A172 (cell line): Measurements from ENCODE around the gene PSME3IP1. TPM values are rescaled to one million over a fixed set of nuclear protein-coding genes. Genes with fewer than 3 reads are reported as not detected.

Experiments
- DNase-seq: peaks from one replicate; pipeline ENCODE4 v3.0.0-alpha.2; 2015; ENCODE audit warnings: low spot score
- total RNA-seq: library from RNA; depleted of rRNA; stranded (reverse); fragments of >200 nt; shearing (Covaris generic); gene quantifications from 2 replicates; pipeline ENCODE4 v1.2.3, GENCODE V29; 2014

PSME3IP1 gene
- total RNA-seq, 1 experiment from 2014 or later, result 232 TPM

DNA sequence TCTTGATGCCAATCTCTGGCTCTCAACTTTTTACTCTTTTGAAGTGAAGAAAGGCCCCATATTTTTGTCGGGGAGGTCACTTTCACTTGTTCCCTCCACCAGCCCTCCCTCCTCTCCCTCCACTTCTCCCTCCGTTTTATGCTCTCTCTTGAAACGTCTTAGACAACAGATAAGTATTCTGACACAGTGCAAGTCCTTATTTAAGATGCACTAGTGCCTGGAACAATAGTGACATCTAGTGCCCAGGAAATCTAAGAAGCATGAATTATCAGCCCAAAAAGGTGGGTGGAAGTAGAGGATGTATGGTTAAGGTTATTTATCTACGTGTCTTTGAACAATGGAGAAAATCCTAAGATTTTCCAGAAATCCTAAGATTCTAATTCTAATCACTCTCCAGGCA lies 17.9 kb downstream of the PSME3IP1 start:
- peak; percentile 62 for DNase-seq

DNA sequence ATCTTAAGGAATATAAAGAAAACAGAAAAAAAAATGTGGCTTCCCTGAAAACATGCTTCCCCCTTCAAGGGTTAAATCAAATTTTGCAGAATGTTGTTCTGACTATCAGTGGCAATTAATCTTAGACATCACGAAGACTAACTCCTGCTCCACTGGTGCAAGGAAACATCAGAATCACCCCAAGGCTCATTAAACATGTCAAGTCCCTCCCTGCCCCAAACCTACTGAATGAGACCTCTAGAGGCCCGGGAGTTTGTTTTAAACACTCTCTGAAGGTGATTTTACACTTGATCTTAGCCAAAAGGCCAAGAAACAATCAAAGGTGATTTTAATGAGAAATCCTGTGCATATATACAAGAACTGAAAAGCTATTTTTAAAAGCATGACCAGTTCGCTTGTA lies 18.3 kb downstream of the PSME3IP1 start:
- DNase-seq, result no peak

DNA sequence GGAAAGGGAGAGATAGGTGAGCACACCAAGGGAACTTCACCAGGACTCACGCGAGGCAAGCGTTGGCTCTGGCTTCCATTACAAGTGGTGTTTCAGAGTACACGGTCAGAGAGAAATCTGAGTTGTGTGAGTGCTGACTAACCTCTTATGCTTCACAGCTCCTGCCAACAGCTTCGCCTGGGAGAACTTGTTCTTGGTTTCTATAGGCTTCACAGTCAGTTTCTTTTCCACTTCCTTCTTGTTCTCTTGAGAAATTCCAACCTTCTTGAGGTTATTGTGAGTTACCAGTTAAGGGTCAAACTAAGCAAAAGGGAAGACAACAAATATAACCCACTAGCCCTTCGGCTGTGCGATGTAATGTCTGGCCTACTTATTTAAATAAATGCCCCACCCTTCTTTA lies 18.9 kb downstream of the PSME3IP1 start:
- no peak for DNase-seq

DNA sequence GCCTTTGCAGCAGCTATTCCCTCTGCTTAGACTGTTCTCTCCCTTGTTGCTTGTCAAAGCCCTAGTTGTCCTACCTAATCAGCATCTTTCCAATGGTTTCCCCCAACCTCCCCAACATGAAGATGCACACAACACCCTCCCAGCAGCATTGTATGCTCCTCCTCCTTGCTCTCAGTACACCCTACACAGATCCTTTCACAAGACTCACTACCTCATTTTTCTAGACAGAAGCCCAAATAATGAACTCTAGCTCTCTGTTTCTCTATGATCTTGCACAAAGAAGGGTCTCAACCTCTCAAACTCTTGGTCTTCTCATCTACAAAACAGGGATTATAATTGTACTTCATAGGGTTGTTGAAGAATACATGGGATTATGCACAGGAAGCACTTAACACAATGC lies 19.4 kb downstream of the PSME3IP1 start:
- DNase-seq, result no peak

DNA sequence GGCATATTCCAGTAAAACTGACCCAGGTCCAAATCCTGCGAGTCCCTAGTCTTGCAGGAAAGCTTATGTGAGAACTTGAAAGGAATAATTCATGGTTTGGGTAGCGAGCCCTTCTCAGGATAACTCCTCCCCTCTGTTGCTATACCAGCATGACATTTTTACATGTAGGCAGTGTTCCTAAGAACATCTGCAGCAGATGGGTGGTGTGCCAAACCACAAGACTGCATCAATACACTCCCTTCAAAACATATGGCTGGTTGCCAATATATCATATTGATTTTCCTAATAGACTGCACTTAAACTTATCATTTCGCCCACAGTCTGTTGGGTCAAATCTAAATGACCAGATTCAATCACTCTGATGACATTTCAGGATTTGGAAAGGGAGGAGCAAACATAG lies 19.9 kb downstream of the PSME3IP1 start:
- no peak for DNase-seq

DNA sequence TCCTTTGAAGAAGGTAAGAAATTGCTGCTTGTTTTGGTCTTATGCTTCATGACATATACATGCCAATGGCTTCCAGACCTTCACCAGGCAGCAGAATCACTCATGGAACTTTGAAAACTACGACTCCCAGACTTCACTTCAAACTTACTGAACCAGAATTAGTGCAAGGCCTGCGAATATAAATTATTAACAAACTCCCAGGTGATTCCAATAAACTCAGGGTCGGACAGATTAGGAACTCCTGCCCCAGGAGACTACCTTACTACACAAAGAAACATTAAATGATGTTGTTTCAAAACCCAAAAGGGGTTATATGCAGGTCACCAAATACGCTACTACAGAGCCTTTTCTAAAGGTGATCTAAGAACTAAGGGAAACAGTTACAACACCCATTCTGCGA lies 20.4 kb downstream of the PSME3IP1 start:
- DNase-seq, result no peak

DNA sequence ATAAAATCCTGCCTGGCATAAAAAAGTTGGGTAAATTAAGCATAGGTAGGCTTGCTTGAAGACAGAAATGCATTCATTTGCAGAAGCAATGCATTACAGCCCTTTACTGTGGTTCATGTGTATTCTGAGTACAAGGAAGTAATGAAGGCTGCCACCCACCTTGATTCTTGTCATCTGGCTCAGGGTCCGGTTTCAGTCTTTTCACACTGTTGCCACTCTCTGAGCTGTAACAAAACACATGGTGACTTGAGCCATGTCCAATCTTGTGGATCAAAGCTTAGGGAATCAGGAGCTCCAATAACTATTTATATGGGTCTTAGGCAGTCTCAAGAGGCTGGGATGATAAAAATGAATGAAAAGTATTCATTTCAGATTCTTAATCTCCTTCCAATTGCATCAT lies 22.0 kb downstream of the PSME3IP1 start:
- DNase-seq, result no peak

DNA sequence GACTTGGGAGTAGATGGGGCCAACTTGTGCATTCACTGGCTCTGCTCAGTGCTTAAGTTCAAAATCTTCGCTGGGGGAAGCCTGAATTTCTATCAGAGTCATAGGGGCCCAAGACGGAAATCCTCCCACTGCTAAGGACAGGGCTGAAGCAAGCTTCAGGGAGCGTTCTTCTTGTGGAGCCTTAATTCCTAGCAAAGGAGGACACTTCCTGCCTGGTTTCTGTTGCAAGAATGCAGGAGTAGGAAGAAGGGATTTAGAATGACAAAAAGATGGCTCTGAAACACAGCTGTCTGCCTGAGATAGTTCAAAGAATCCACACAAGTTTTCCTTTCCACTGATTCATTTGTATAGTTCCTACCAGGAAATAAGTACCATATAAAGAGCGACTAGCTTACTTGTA lies 26.4 kb downstream of the PSME3IP1 start:
- DNase-seq, result no peak

DNA sequence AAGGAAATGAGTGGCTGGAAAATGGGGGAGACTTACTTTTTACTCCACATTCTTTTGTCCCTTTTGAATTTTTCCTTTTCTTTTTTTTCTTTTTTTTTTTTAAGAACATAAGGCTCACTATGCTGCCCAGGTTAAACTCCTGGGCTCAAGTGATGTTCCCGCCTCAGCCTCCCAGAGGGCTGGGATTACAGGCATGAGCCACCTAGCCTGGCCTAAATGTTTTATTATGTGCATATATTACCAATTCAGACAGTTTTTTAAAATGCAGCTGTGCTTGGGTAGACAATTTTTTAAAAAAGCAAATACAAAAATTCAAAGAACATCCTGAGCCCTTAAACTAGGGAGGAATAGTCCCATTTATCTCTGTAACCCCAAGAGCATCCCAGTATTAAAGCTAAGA lies 28.3 kb downstream of the PSME3IP1 start:
- DNase-seq, result no peak

DNA sequence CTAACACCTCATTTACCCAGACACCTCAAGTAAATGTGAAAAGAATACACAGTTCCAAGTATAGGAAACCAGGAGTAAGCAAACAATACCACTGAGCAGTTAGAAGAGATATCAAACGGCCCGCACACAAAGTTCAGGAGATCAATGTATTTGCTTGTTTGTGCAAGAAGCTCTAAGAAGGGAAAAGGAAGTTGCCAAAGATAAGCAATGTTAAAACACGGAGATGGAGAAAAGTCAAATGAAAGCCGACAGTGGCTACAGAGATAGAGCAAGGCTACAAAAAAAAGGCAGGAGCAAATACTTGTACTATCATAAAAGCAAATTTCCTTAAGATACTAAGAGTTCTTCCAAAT lies 29.5 kb downstream of the PSME3IP1 start:
- DNase-seq, result no peak

DNA sequence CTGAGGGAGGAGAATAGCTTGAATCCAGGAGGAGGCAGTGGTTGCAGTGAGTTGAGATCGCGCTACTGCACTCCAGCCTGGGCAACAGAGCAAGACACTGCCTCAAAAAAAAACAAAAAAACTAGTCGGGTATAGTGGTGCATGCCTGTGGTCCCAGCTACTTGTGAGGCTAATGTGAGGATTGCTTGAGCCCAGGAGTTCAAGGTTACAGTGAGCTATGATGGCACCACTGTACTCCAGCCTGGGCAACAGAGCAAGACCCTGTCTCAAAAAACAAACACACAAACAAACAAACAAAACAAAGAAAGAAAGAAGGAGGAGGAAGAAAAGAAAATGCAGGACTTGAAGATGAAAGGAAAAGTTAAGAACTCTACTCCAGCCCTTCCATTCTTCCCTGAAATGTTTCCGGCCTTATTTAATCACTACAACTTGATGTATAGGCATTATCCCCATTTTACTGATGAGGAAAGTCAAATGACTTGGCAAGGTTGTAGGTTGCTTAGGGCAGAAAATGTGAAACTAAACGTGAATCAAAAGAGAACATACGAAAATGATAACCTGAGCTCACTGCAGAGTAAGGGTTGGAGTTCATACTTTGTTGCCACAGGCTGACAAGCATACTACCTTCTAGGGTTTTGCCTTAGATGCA lies 30.0 kb downstream of the PSME3IP1 start:
- DNase-seq, result no peak

DNA sequence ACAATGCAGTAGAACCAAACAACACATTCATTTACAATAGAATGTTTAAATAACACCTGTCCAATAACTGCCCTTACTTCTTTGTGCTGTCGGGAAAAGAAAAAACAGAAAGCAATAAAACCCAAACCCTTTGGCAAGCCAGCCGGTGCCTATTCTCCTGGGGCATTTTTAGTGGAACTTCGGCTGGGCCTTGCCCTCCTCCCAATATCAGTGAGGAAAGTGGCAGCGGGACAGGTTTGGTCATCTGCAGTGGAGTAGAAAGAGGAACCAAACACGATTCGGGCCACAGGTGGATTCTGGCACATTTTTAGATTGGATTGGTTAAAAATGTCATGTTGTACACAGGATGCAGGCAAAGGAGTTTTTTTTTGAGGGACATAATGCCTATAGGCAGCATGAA lies 32.0 kb downstream of the PSME3IP1 start:
- DNase-seq, result no peak

DNA sequence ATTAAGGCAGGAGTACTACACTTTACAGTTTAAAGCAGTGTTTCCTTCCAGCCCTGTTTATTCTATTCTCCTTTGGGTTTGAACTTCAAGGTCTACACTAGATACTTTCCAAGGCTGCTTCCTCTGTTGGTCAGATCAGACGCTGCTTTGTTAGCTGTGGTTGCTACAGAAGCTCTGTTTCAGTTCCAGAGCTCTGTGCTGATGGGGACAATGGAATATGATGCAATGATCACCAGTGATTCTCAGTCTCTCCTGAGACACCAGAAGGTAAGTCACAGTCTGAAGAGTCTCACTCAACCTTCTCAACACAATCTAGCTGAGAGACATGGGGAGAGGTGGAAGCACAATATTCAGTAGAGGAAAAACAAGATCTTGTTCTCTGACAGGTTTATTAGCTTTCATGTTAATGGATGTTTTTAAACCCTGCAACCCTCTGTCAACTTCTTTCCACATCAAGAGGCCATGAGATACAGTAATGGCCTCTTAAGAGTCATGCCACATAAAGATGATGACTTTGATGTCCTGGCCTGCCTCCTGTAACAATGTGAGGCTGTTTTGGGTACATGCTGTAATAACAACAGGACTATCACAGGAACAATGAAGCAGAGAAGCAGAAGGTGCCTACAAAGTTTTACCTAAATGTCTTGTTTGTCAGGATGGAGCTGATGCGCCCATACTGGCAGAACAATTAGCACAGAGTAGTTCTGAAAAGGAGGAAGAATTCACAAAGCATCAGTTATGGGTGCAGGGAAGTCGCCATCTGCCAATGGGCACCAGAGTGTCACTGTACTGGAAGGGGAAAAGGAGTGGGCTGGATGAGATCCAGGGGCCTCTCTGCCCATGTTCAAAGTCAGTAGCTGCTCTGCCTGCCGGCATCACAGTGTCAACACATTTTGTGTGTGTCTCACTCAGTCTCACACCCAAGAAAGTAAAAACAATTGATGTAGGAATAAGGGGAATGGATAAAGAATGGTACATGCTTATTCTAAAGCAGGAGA lies 33.4 kb downstream of the PSME3IP1 start:
- DNase-seq, result no peak

DNA sequence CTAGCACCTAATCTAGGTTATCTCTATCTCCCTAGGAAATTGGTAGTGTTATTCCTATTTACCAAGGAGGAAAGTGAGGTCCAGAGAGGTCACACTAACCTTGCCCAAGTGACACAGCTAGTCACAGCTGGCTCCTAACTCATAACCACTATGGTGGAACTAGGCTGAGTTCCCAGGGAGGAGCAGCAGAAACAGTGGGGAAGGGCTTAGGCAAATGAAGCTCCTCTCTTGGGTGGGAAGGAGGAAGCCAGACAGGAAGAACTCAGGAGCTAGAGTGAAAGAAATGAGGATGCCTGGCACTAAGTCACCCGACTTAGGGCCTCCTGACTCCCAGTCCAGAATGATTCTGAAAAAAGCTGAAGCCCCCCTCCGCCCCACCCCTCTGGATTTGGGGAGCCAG lies 34.5 kb downstream of the PSME3IP1 start:
- DNase-seq, result no peak

DNA sequence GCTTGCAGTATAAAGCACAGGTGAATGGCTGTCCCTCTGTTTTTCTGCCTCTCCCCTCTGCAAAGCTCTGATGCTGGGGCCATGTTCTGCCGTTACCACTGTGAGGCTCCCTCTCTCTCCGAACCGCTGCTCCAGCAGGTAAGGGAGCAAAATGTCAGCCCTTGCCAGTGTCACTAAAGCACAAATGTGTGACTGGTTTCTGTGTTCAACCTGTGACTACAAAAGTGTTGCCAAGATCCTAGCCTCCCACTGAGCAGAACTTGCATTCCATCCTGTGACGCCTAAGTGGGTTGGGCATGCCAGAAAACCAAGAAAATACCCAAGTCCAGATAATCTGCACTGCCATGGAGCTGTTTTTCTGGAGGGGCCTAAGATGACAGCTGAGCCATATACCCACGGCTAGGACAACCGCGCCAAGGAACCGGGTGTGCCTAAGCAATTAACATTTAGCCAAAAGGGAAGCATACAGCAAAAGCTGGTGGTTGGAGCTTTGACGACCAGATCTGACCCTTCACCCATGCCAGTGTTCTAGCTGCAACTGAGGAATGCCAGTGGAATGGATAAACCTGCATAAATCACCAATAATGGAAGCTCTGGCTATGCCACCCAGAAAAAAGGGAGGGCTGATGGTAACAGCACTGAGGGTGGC lies 35.0 kb downstream of the PSME3IP1 start:
- DNase-seq, result peak; percentile 55

DNA sequence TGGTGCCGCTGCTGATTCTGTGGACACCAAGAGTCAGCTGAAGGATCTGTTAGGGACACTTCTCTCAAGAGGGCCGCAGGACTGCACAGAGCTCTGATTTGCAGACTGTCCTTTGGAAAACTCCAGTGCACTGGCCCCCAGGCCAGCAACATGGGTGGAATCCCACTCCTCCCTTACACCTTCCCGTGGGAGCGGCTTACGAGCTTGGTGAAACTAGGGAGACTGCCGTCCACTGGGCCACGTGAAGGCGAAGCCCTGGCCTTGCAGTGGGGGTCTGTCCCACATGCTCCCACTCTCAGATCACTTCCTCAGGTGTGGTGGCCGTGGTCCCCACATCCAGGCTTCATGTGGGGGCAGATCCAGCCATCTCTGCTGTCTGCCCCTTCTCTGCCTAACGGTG lies 36.4 kb downstream of the PSME3IP1 start:
- DNase-seq, result no peak

DNA sequence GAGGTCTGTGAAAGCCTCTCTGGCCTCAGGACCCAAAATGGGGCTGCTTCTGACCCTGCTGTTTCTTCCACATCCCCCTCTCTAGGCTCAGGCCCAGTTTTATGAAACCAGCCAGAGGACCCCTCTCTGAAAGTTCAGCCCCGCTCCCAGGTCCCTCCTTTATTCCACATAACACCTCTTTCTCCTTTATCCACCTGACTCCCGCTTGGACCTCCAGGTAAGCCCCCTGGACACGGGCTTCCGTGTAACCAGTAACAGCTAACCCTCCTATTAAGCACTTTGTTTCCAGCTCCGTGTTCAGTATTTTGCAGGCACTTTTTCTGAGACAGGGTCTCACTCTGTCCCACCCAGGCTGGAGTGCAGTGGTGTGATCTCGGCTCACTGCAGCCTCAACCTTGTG lies 37.4 kb downstream of the PSME3IP1 start:
- DNase-seq, result no peak

DNA sequence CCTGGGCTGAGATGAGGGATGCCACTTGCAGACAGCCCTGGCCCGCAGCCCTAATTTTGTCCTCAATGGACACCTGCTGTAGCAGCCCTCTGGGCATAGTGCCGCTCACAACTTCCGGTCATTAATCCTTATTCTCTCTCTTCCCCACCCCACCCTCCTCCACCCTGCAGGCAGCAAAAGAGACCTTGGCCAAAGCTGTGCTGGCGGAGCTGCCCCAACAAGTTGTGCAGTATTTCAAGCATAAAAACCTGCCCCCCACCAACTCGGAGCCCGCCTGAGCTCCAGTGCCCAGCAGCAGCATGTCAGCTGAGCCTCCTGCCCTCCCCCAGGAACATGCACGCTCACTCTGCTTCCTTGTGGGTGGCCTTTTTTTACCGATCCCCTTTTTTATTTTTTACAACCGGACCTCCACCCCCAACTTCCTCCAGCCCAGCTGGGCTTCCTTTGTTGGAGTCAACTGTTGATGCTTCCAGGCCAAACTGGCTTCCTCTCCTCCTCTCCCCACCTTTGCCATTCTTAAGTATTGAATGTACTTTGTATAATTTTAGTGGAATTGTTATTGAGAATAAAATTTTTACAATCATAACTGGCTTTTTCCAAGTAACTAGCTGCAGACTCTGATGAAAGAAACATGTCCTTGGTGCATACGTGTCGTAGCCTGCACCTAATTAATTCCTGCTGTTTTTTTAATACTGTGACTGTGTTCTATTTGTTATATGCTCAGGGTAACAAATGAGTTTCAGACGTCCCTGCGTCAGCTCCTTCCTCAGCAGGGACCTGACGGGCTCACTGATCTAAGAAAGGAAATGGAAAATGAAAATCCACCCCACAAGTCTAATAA lies 38.2 kb downstream of the PSME3IP1 start:
- DNase-seq, result peak; percentile 57

DNA sequence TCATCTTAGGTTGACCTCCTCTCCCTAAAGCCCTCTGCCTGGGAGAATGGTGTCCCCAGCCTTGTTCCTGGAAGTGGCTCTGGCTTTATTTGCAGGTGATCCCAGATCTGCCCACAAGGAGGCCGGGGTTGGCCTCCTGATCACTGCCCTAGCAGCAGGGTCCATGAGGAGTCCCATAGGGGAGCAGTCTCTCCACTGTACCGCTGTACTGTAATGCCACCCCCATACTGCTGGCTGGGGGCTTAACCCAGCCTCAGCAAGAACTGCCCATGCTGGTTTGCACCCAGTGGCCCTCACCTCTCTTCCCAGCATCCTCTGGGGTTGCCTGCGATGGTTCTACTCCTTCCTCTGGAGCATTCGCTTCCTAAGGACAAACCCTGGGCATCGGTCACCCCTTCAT lies 39.1 kb downstream of the PSME3IP1 start:
- no peak for DNase-seq

DNA sequence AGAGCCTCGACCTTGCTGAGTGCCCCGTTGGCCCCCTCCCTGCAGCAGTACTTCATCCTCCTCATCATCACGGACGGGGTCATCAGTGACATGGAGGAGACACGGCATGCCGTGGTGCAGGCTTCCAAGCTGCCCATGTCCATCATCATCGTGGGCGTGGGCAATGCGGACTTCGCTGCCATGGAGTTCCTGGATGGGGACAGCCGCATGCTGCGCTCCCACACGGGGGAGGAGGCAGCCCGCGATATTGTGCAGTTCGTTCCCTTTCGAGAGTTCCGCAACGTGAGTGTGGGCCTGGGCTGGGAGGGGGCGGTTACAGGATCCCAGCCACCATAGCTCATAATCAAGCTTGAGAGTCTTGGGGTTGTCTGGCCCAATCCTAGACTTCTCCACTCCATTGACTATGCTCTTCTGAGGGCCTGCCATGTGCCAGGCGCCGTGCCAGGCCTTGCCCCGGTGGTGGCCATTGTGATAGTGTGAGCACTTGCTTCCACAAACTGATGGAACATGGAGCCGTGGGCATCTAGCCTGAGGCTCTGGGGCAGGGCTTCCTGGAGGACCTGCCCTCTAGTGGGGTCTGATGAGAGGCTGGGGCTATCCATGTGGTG lies 39.7 kb downstream of the PSME3IP1 start:
- no peak for DNase-seq
